Ramos (cell line): Measurements from ENCODE around the gene REST.

Experiments
- in situ Hi-C: fragments of 300-500 bp; cut with MboI; formaldehyde crosslinking; loops from one replicate; pipeline ENCODE4 v1.14.3; 2022; ENCODE audit warnings: low sequenced_read_pairs; ENCODE audit not compliant: unreplicated experiment

REST gene

DNA sequence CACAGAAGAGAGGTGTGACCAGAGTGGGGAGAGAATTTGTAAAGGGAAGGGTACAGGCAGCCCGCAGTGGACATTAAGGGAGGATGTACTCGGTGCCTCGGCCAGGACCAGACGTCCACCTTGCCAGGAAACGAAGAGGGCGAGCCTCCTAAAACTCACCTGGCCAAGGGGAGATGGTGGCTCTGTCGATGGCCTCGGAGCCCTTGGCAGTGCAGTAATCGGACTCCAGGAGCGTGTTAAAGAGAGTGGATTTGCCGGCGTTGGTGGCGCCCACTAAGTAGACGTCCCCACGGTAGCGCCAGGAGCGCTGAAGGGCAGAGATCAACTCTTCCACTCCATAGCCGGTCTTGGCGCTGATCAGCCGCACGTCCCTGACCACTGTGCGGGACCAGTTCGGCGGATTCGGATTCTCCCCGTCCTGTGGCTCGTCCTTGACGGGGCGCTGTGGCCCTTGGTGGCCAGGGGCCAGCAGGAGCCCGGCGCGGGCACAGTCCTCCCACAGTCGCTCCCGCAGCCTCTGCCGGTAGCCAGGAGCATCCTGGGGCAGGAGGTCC, 68.7 kb downstream of the REST start:
- in situ Hi-C loops: no loop called here

DNA sequence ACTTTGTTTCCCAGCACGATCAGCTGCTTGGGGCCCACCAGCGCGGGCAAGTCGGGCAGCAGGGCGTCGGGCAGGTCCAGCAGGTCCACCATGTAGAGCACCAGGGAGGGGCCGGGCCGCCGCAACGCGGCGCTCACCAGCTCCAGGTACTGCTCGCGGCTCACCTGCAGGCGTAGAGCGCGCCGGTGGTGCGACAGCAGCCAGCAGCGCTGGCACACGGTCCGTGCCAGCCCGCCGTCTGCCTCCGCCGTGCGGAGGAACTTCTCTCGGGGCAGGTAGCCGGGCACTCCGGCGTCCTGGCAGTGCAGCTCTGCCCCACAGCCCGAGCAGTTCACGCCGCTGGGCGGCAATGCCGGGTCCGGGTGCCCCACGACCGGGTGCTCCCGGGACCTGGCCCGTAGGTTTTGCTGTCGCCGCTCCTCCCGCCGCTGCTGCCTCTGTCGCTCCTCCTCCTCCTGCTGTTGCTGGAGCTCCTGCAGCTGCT, 69.2 kb downstream of the REST start:
- in situ Hi-C loops: no loop called here

DNA sequence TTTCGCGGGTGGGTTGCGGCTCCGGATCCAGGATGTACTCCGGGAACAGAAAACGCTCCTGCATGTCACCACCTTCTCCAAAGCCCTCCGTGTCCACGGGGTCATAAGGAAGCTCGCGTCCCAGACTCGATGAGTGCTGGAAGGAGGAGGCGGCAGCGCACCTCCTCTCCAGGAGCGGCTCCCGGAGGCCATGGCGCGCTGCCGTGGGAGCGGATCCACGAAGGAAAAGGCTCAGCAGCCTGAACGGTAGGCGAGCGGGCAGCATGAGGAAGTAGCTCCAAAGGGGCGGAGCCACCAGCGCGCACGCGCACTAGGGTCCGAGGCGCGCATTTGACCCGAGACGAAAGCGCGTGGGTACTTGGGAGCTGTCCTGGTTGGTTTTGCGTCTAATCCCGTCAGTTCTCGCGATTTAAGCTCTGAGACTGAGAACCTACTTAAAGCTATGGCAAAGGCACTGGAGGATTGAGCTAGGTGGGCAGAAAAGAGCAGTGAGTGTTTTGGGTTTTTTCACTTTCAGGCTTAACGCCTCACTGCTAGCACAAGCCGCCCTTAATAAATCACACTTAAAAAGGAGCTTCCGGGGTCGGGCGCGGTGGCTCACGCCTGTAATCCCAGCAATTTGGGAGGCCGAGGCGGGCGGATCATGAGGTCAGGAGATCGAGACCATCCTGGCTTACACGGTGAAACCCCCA, 69.8 kb downstream of the REST start, which contains the start of gene NOA1:
Gene NOA1 (minus strand): TSS at position 286 of the 692 bp plus-strand sequence. CDS start 21 bp downstream, at position 265.
- in situ Hi-C loops: no loop called here

DNA sequence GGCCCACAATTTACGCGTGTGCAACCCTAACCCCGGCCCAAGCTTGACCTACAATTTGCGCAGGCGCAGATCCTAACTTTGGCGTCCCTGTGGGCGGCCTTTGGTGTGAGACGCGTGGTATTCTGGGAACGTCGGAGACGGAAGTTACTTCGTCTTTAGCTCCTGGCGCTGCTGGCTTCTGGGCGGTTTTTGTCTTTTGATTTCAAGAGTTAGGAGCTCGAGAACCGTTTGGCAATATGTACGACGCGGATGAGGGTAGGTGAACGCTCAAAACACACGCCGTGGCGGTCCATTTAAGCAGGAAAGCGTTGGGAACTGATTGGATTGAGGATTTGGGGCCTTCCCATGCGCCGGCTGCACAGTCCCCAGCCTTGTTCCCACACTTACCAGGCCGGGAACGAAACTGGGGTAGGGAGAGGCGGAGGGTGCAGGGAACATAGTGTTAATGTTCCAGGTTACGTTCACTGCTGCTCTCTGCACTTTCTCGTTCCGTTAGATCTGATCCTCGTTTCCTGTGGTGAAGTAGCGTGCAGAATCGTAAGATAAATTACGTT, 71.1 kb downstream of the REST start, which contains the start of gene POLR2B:
Gene POLR2B (plus strand): TSS at position 147 of the 554 bp plus-strand sequence. CDS start 90 bp downstream, at position 237.
- in situ Hi-C loops: no loop called here

DNA sequence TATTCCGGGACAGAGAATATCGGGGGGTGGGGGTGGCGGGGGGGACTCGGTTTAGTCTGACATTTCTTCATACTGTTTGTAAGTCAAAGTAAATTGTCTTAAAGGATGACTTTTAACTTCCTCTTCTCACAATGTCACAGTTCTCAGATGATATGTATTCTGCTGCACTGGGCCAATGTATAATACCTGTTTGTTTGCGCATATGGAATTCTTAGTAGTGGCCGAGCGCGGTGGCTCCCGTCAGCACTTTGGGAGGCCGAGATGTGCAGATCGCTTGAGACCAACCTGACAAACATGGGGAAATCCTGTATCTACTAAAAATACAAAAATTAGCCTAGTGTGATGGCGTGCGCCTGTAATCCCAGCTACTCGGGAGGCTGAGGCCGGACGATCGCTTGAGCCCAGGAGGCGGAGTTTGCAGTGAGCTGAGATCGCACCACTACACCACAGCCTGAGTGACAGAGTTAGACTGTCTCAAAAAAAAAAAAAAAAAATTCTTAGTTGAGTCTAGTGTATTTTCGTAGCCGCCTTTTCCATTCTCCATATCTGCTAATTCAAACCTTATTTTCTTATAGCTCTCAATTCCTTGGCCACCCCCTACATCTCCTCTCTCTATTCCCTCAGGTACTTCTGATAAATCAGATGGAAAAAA, 71.8 kb downstream of the REST start:
- in situ Hi-C loops: no loop called here

DNA sequence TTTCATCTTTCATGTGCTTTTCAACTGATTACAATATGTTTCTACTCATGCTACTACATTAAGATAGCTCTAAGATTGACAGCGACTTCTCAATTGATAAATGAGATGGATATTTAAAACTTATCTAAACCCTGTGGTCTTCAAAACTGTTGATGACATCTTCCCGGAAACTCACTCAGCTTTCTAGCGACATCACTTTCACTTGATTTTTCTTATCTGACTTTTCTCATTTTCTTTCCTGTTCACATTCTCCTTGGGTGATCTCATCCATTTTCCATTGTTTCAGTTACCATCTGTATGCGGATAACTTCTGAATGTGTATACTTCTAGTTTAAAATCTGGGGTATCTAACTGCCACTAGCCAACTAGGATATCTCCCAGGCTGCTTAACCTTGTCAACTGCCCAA, 74.1 kb downstream of the REST start:
- in situ Hi-C loops: no loop called here

DNA sequence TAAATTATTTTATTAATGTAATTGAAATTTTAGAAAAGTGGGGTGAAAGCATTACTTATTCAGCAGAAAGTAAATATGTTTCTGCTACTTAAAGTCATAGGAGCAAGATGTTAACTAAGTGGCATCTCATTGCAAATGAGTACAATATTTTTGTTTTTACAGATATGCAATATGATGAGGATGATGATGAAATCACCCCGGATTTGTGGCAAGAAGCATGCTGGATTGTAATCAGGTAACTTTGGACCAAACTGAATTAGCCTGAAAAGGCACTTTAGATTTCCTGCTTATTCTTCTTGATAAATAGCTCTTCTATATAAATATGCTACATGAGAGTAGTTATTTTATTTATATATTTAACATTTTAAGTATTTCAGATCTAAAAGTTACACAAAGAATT, 78.5 kb downstream of the REST start:
- in situ Hi-C loops: no loop called here

DNA sequence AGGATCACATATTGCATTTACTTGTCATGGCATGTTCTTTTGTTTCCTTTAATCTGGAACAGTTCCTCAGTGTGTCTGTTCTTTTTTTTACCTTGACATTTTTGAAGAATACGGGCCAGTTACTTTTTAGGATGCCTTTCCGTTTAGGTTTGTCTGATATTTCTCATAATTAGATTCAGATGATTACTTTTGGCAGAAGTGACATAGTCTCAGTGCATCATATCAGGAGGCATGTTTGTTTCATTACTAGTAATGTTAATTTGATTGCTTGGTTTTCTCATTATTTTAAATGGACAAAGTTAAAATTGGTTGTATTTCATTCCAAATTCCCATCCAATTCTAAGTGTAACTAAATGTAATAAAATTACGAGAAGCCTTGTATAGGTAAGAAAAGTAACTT, 79.3 kb downstream of the REST start:
- in situ Hi-C loops: no loop called here

DNA sequence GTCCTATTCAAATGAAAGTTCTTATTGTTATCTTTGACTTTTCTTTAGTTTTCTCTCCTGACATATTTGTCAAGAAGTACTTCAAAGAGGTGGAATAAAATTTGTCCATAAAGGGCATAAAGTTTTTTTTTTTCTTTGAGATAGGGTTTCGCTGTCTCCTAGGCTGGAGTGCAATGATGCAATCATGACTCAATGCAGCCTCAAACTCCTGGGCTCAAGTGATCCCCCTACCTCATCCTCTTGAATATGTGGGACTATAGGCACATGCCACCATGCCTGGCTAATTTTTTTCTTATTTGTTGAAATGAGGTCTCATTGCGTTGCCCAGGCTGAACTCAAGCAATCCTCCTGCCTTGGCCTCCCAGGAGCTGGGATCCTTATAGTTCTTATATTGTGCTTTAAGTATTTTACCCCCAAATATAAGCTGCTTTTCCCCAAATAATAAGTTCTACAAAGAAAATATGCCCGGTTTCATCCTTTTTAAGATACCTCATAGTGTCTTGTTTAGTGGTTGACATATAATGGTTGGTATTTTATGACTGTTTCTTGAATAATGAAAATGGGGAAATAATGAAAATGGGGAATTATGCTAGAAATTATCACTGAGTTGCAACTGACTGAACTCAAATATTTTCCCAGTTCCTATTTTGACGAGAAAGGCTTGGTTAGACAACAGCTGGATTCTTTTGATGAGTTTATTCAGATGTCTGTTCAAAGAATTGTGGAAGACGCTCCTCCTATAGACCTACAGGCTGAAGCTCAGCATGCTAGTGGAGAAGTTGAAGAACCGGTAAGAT, 82.6 kb downstream of the REST start:
- in situ Hi-C loops: no loop called here

DNA sequence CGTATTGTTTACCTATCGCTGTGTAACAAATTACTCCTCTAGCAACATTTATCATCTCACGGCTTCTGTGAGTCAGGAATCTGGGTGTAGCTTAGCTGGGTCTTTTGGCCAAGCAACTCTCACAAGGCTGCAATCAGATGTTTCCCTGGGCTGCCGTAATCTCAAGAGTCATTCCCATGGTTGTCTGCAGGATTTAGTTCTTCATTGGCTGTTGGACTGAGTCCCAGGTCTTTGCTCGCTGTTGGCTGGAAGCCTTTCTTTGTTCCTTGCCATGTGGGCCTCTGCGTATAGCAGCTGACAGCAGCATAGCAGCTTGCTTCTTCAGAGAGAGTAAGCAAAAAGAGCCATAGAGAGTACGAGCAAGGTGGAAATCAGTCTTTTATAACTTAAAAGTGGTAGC, 87.8 kb downstream of the REST start:
- in situ Hi-C loops: no loop called here

DNA sequence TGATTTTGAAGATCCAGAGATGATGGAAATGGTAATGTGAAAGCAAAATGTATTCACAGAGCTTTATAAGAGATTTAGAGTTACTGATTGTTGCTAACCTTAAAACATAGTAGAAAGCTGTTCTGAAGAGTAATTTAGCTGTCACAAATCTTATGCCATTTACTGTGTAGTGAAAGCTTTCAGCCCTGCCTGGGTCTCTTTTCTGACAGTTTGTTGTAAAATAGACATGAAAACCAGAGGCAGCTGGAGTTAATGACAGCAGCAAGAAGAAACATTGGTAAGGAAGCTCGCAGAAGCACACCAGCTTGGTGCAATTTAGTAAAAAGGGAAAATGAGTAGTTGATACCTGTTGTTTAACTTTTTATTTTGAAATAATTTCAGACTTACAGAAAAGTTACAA, 92.1 kb downstream of the REST start:
- in situ Hi-C loops: no loop called here

DNA sequence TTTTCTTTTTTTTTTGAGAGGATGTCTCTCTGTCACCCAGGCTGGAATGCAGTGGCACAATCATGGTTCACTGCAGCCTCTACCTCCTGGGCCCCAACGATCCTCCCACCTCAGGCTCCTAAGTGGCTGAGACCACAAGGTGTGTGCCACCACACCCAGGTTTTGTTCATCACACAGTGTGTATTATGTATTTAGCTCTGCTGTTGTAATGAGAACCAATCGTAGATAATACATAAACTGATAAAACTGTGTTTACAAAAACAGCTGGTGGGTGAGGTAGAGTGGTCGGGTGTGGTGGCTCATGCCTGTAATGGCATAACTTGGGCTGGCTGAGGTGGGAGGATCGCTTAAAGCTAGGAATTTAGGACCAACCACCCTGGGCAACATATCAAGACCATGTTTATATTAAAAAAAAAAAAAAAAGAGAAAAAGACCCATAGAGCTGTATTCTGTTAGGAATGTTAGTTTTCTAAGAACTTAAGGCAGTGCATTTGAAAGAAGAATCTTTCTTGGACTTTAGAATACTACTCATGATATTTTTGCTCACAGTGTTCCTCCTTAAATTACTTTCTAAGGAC, 105.9 kb downstream of the REST start:
- in situ Hi-C loops: no loop called here
